HG02840 (cell line): Measurements from ENCODE around the gene COL4A1.

ENCODE experiments used
- ATAC-seq: cut with Tn5 transposase; IDR thresholded peaks from one replicate; pipeline ENCODE4 v1.9.1; 2021; ENCODE audit warnings: mild to moderate bottlenecking, moderate library complexity, moderate number of reproducible peaks; ENCODE audit not compliant: unreplicated experiment, low FRiP score

COL4A1 gene

DNA sequence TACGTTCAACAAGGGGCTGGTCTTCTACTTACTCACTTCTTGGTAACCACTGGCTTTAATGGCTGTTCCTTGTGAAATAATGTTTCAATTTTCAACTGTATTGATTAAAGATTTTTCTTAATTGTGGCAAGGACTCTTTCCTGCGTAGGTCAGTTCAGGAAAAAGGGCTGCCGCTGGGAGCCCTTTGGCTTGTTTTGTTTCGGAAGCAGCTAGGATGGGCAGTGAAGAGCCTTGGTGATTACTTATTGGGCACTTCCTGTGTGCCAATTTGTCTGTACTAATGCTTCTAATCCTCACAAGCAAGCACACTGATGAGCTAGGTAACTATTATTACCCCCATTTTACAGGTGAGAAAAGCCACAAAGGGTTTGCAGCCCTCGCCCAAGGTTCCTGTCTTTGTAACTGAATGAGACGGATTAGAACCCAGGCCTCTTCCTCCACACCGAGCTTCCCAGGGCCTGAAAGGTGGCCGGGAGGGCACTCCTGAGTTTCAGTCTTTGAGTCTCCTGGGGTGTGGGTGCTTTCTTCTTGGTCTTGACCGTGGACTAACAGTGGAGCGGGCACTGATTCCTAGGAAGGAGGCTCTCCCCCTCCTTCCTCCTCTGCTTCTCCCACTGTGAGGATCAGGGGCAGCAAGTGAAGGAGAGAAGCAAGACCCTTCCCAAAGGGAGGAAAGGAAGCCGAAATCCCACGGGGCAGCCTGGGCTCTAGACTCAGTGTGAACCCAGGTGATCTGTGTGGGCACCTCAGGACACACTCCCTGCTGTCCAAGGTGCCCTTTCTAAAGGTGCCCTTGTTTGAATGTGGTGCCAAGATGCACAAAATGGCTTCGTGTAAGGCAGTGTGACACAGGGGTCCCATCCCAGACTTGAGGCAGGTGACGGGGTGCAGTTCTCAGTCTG is 3.8 kb upstream of the COL4A1 start:
- no peak for ATAC-seq

DNA sequence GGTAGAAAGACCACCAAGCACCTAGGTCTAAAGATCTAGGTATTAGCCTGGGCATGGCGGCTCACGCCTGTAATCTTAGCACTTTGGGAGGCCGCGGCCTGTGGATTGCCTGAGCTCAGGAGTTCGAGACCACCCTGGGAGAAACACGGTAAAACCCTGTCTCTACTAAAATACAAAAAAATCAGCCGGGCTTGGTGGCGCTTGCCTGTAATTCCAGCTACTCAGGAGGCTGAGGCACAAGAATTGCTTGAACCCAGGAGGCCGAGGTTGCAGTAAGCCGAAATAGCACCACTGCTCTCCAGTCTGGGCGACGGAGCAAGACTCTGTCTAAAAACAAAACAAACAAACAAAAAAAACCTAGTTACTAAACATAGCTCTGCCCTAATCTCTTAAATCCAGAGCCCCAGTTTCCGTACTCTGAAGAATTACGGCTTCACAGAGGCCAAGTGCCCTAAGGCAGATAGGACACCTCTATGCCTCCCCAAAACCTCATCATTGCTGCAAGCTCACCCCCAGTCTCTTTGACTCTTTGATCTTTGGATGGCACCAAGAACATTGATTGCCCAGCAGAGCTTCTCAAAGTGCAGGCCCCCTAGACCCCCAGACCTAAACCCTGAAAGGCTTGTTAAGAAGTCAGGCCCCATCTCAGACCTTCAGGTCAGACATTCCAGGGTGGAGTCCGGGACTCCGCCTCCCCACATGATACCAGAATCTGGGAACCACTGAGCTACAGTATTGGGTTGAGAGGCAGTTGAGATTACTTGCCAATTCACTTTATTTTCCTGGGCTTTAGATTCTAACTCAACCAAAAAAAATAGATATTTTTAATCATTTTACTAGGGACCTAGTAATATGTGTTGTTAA is 2.9 kb upstream of the COL4A1 start:
- no peak for ATAC-seq

DNA sequence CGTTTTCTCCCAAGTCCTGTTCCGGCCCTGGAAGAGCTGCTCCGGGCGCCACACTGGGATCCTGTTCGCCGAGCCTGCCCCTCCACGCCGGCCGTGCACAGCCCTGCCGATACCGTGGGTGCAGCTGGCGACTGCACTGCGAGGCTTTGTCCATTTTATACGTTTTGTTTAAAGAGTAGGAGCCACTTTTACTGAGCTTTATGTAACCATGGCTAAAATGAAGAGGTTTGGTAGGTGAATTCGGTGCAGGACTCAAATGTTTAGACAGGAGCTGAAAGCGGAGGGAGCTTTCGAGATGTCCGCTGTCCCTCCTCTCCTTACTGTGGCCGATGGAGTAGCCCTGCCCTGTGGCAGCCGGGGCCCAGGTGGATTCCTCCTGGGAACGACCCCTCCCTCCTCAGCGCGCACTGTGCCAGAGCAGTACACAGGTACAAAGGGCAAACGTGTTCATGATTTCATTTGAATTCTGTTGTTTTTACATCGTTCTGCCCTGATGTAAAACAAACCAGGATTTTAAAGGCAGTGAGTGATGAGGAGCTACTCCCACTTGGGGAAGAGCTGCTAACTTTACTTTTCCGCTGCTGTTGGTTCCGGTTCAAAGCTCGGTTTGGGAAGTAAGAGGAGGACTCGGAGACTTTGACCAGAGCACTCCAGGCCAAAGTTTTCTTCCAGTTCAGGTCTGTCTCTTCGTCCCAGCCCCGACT is 1.9 kb upstream of the COL4A1 start:
- no peak for ATAC-seq

DNA sequence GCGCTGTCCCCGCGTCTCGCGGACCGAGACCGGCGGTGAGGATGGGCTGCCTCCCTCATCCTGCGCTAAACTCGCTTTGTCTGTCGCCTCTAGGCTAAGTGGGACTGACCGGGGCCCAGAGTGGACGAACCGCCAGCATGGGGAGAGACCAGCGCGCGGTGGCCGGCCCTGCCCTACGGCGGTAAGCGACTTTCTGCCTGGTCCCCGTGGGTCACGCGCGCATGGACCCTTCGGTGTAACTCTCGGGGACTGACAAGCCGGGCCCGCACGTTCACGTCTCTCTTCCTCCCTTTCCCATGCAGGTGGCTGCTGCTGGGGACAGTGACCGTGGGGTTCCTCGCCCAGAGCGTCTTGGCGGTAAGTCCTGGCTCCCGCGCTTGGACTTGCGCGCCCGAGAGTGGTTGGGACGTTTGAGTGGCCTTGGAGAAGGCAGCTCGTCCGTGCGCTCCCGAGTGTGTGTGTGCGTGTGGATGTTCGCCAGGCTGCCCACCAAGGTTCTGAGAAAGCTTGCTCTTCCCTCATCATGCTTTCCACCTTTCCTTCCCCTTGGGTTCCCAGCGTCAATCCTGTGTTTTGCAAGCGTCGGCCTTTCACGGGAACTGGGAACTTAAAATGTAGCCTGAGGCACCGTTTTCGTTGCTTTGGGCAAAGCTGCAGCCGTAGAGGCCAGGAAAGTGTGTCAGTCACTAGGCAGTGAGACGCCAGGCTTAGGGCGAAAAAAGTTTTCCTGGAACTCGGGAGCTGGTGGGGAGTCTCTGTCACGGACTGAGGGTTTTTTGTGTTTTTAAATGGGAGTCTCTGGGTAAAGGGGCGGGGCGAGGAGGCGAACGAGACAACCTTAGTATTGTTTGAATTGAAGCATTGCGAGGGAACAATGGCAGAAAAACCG is 1.1 kb upstream of the COL4A1 start:
- ATAC-seq: no peak

DNA sequence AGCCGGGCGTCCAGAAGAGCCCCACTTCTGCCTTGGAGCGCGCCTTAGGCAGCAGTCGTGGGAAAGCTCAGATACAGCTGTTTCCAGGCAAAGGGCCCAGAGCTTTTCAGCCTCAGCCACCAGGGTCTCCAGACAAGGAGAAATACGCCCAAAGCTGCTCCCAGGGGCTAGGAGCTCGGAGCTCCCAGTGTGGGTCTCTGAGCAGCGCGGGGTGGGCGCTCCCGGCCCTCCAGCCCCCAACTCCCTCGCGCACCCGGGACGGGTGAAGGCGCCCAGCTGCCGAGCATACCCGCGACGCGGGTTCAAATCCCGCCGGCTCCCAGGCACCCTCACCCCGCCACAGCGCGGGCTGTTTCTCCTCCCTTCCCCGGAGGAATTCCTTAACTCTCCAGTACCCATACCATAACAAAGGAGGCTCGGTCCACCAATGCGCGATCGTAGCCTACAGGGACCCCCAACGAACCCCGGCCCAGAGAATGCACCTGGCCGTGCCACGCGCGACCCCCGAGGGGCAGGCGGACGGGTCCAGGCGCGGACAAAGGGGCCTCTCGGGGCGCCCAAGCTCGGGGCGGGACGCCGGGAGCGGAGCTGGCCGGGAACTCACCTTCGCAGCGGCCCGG is 507 bp downstream of the COL4A1 start:
- no peak for ATAC-seq

DNA sequence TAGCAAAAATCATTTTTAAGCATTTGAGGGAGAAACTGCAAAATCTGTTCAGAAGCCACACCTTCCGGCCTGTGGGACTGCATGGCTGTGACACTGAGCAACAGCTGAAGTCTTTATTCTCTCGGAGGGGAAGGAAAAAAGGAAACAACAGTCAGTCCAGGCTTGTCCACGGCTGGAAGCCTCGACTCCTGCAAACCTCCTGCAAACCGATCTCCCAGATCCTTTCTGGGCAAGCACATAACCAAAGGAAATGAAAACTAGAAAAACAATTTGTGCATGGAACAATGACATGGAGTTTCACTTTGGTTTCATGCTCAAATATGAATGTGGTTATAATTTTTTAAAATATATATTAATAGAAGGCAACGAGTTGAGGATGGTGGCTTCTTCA is 1.0 kb downstream of the COL4A1 start:
- ATAC-seq: no peak

DNA sequence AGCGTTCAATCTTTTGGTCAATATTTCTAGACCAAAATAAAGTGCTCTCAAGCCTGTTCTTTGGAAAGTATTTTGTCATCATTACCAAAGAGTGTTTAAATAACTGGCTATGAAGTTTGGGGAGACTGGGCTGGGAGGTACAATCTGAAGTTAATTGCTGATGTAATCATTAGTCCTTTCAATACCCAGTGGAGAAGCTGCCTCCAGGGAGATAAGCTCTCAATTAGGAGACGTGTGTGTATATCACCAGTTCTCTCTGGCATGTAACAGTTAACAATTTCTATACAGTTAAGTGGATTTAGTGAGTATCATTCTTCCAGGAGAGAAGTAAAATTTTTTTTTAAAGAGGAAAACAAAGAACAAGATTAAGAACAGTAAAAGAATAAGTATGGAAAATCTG is 1.4 kb downstream of the COL4A1 start:
- ATAC-seq: no peak

DNA sequence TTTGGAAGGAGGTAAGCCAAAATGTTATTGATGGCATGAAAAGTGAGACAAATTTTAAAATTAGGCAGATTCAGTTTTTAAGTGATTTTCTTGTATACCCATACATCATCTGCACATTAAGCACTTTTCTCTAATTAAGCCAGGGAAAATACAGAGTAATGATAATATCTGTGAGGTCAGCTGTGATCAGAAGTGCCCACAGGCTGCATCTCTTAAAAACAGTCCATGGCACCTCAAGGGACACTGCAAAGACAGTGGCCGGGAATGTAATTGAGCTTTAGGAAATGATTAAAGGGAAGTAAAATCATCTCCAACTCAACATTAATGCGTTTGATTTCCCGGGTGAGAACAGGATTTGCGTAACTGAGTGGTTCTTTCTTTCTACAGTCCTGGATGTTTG is 2.0 kb downstream of the COL4A1 start:
- no peak for ATAC-seq

DNA sequence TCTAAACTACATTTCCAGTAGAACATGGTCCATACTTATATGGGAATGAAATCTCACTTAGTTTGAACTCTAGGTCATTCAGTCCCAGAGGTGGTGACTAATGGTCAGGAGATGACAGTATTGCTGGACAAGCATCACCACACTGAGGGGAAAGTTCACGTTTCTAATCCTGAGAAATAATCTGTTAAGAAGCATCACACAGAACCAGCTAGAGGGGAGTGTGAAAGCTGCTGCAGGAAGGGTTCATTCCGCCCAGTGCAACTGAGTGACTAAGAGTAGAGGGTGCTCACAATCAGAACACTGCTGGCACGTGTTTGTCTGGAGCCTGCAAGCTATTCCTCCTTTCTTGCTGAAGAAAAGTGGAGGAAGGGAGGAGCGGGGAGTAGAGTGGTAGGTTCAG is 2.7 kb downstream of the COL4A1 start:
- ATAC-seq: no peak

DNA sequence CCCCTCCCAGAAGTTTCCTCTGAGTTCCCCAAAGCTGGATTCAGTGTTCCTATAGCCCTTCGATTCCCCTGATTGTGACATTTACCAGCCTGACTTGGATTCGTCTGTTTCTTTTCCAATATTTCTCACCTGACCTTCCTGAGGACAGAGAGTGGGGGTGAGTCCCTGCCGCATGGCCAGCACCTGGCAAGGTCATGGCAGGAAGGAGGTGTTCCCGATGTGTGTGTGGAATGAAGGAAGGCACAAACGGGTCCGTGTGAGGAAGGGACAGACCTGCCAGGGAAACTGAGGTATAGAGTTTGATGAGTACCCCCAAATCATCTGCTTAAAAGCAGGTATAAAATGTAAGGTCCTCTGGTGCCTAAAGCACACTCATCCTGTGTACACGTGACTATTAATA is 3.3 kb downstream of the COL4A1 start:
- no peak for ATAC-seq

DNA sequence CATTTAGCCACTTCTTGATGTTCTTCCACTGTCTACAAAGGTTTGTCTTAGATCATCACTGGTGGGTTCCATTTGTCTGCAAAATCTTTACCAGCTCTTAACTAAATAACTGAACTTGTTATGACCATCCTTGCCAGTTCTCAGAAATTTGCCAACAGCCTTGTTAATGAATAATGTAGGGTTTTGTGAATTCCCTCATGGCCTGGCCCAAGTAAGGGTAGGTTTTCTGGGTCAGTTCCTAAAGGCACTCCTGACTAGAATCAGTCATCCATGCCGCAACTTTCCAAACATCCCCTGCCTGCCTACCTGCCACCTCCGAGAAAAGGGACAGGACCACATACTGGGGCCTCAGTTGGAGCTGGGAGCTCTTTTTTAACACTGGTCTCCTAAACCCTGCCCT is 4.0 kb downstream of the COL4A1 start:
- ATAC-seq: no peak

DNA sequence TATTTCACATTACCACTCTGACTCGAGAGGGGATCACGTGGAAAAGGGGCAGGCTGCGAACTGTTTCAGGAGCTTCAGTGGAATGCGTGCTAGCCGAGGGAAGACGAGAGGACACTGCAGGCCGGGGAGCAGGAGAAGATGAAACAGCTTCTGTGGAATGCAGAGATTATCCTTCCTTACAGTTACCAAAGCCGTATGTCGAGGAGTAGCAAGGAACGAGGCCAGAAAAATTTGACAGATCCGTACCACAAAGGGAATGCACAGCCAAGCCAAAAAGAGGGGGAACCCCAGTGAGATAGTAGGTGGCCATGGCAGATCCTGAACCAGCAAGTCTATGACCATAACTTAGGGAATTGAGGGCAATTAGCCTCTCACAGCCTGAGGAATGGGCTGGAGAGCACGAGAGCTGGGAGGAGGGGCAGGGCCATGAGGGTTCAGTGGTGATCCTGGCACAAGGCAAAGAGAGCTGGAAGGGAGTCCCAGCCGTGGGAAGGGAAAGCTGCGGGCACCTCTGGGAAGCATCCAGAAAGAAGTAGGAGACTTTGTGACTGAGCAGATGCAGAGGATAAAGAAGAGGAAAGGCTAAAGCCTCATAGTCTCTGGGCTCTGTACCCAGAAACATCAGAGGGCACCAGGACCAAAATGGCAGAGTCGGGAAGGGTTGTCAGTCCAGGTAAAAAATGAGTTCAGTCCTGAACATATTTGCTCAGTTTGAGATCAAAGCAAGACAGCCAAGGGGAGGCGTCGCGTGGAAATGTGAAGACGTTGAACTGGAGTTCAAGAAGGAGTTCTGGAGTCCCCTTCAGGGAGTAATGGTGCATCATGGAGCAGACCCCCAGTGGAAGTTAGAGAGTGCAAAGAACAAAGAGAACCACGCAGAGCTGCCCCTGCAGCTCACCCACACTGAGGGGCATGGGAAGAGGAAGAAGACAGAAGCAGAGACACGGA is 5.1 kb downstream of the COL4A1 start:
- no peak for ATAC-seq

DNA sequence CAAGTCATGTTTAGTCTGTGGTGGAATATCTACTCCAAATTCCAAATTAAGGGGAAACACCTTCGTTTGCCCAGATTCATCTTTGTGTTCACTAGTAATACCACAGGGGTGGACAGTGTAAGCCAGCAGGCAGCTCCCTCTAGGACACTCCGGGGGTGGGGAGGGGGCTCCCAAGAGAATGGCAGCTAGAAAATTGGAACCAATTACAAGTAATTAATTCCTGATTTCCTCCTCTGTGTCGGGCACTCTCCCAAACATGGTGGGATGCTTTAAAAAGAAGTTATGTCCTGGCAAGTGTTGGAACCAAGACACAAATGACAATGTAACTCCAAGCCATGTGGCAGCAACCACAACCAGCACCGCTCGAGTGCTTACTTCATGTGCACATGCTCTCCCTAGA is 5.9 kb downstream of the COL4A1 start:
- no peak for ATAC-seq

DNA sequence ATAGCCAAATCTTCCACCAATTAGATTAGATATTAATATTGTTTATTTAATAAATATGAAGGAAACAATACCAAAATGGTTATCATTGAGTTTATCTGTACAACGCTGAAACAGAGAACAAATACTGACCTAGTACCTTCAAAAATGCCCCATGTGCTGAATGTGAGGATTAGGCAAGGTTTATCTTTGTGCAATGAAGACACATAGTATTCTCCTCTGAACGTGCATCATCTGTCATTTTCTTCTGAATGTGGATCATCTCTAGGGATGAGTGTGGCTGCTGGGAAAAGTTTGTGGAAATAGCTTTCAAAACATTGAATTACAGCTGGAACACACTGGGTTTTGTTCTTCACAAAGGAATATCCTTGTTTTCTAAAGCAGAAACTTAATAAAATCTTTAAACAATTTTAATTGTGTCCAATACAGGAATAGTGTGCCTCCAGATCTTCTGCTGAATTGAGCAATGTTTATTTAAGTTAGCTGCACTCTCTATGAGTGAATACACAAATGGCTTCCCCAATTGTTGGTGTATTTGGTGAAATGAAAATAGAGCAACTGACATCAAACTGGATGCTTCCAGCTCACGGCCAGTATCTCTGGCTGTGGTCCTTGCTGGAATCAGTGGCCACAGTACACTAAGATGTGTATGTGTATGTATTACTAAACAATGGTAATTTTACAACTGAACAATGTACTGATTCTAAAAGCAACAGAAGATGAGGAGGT is 6.7 kb downstream of the COL4A1 start:
- ATAC-seq: no peak

DNA sequence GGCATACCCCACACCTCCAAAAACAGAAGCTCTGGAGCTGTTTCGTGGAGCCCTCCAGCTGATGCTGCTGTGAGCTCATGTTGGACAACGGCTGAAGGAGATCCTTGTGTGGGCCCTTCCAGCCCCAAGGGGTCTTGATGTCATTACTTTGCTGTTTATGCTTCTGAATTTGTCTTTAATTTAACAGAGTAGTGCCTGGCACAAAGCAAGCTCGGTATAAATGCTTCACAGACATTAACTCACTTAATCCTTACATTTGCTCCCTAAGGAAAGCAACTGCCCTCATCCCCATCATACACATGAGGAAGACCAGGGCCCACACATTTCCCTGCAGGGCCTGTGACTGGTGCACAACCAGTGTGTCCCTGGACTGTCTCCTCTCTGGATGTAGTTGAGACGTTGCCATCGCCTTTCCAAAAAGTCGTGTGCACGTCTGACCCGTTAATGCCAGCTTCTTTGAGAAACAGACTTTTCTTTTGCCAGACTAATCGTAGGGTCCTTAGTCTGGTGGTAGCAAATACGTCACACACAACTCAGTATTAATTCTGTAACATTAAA is 7.6 kb downstream of the COL4A1 start:
- ATAC-seq: no peak

DNA sequence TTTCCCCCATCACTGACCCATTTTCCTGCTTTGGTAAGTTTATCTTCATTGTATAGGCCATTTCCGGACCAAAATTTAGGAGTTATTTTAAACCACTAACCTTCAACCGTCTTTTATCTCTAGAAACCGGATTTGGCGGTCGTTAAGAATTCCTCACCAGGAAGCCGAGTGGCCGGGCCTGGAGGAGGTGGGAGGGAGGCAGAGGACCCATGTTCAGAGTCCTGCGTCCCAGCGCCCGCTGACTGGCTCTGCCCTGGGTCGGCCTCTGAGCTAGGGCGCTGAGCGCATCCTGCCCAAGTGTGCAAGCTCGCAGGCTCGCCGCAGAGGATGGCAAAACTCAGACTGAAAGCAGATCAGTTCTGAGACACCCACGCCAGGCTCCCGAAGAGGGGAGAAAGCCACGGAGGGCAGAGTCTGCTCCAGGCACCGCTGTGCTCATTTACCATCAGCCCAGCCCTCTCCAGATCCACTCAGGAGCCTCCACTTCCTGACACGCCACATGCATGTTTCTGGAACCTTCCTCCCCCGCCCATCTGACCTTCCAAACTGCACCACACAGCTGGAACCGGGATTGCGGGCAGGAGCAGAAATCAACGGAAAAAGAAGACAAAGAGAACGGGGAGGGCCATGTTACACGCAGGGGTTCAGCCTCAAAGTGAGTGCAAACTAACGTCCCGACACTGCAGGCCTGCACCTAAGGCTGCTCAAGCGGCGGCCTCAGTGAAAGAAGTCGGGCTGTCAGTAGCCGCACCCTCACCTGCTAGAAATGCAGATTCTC is 8.3 kb downstream of the COL4A1 start:
- no peak for ATAC-seq
